Fibroblast of lung (primary cell): ENCODE results near the gene BTBD9.

Experiments used
- CTCF ChIP-seq, 2 donors: IDR thresholded peaks in 1 of 2; conservative IDR thresholded peaks in 1 of 2; 1 replicate in 1 of 2; 2 replicates in 1 of 2; pipeline ENCODE4 v1.5.1; 2011 to 2012; ENCODE audit warnings: low read length in 2 of 2, control low read depth in 1 of 2, inconsistent platforms in 1 of 2, low read depth in 1 of 2, mild to moderate bottlenecking in 1 of 2
- EZH2 ChIP-seq: IDR thresholded peaks from 2 replicates; pipeline ENCODE4 v1.5.1; 2012; ENCODE audit warnings: low read length, control low read depth, mild to moderate bottlenecking; ENCODE audit errors: missing control alignments

- no peak for TF ChIP-seq CTCF (conservative IDR thresholded peaks at IDR 0.05 in 1 of 2, IDR thresholded peaks at IDR 0.05 in 1 of 2; ENCODE audit: low read depth in 1 of 2, low read length in 2 of 2)
- no peak for TF ChIP-seq EZH2
Measured at GRCh38 chr6:38603966-38604365, 35.8 kb downstream of the BTBD9 start.
